Vagina (tissue), 2 donors: Measurements from ENCODE around the gene ABCC6.

Experiments
- CTCF ChIP-seq, 3 experiments: fragments of 450-650 bp in 2 of 3; fragments of 200-600 bp in 1 of 3; sonication (generic) in 1 of 3; IDR thresholded peaks; one replicate each; pipeline ENCODE4 v1.5.1; 2017 to 2019; ENCODE audit warnings: antibody characterized with exemption in 3 of 3, mild to moderate bottlenecking in 2 of 3, moderate library complexity in 2 of 3
- POLR2A ChIP-seq, 2 donors: fragments of 450-650 bp; IDR thresholded peaks; one replicate each; pipeline ENCODE4 v1.6.1; 2017; ENCODE audit warnings: antibody characterized with exemption in 2 of 2, mild to moderate bottlenecking in 2 of 2, moderate library complexity in 2 of 2

- TF ChIP-seq CTCF (IDR thresholded peaks at IDR 0.05) (no peak), POLR2A (IDR thresholded peaks at IDR 0.05) (no peak)
Measured at GRCh38 chr16:16138034-16138635, 85.2 kb downstream of the ABCC6 start.
